Parietal lobe (tissue), 1 donor: ENCODE results near the gene RSAD1. TPM values are rescaled to one million over a fixed set of nuclear protein-coding genes. Genes with fewer than 3 reads are reported as not detected.

Experiments used
- total RNA-seq: library from RNA; depleted of rRNA; stranded (reverse); fragments of >200 nt; gene quantifications from one replicate; pipeline ENCODE4 v1.2.3, GENCODE V29; 2014

RSAD1 gene
- 34.7 TPM for total RNA-seq

DNA sequence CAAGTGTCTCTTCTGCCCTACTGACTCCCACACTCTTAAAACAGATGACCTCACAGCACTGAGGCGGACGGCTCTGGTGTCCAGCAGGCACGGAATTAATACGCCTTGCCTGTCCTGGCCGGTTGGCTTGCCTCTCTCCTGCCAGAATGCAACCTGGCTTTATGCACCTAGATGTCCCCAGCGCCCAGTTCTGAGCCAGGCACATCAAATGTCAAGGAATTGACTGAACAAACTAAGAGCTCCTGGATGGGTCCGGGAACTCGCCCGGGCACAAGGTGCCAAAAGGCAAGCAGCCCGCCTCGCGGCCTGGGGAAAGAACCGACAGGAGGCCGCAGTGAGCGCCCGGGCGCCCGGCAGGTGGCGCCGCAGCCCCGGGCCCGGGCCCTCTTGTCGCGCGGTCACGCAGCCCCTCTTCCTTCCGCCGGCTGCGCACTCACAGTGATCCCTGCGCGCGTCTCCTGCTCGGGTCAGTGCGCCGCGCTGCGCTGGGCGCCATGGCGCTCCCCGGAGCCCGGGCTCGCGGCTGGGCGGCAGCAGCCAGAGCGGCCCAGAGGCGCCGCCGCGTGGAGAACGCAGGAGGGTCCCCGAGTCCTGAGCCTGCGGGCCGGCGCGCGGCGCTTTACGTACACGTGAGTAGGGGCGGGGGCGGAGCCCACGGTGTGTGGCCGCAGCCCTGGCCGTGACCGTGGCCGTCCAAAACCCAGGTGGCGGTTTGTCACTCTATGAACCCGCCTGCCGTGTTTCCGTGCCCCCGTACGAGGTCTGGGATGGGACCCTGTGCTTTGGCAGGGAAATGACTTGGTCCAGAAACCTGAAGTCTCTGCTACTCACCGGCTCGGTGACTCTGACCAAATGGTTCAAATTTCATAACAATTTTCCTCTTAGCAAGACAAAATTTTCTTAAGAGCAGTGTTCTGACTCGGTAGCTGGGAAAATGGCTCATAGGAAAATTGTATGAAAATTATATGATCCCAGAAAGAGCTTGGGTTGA is at the start of gene RSAD1:
TSS of gene RSAD1 (plus strand) at position 470 of the 991 bp plus-strand sequence. CDS start at position 495, 25 bp downstream.

DNA sequence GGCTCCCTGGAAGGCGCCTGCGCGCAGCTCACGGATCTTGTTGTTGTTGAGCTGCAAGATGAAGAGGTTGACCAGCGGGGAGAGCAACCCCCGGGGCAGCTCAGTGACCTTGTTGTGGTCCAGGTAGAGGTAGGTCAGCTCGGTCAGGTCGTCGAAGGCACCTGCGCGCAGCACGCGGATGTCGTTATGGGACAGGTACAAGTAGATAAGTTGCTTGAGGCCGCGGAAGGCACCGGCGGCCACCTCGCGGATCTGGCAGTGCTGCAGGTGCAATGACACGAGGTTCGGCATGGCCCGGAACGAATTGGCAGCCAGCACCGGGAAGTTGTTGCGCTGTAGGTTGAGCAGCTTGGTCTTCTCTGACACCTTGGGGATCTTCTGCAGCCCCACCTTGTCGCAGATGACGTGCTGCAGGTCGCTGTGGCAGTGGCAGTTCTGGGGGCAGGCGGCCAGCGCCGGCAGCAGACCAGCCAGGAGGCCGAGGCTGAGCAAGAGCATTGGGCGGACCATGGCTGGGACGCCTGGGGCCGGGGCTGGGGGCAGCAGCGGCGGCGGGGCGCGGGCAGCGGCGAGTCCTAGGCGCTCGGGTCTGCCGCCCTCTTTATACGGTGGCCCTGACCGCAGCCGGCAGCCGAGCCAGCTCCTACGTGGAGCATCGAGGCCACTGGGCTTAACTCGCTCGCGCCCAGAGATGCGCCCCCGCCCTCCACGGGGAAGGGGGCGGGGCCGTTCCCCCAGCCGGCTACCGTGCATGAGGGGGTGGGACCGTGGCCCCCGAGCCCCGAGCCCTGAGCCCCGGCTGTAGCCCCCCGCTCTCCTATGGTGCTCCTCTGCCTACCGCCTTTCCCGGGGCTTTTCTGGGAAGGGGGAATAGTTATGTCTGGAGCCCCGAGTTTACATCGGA is 10.1 kb upstream of the RSAD1 start, which contains the start of gene CHAD:
TSS of gene CHAD (minus strand) at position 577 of the 904 bp plus-strand sequence. CDS start at position 510, 67 bp downstream.

GRCh38 chr17:50507871-50508572 is 29.4 kb downstream of the RSAD1 start, which contains the start of gene MYCBPAP:
TSS of gene MYCBPAP (plus strand) at chr17:50508439. CDS start at chr17:50508675, 236 bp downstream.

DNA sequence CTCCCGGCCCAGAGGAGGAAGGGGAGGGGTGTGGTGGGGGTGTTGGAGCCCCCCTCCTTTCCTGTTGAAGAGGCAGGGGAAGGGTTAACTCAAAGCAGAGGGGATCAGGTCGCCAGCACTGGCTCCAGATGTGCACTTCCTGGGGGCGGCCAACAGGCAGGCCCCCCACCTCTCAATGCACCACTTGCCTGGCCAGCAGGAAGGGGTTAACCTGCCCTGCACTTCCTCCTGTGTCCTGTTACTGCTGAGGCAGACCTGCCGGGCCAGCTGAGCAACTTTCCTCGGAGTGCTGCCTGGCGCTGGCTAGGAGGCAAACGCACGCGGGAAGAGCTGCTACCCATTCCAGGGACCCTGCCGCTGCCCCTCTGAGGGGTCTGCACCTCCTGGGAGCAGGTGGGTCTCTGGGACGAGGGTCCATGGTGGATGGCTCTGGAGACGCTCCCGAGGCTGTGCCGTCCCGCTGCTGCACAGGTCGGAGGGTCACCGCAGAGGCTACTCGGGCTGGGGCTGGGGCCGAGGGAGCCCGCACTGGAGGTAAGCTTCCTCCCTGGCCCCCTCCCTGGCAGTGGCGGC is 53.9 kb downstream of the RSAD1 start, which contains the start of gene EPN3:
TSS of gene EPN3 (plus strand) at position 284 of the 573 bp plus-strand sequence. CDS start 3,822 bp downstream, outside the sequence.

Other genes starting within 250 kb of the RSAD1 start
- not detected for gene TMEM92, start 204.4 kb upstream of the RSAD1 start, total RNA-seq
- 8.8 TPM for gene XYLT2, start 132.7 kb upstream of the RSAD1 start, total RNA-seq
- gene MRPL27, start 105.7 kb upstream of the RSAD1 start, total RNA-seq: 41.6 TPM
- 3.4 TPM for gene EME1, start 105.6 kb upstream of the RSAD1 start, total RNA-seq
- gene LRRC59, start 81.3 kb upstream of the RSAD1 start, total RNA-seq: 42.3 TPM
- gene ACSF2, start 52.6 kb upstream of the RSAD1 start, total RNA-seq: 5.6 TPM
- gene CHAD, start 10.0 kb upstream of the RSAD1 start, total RNA-seq: not detected
- gene MYCBPAP, start 29.6 kb downstream of the RSAD1 start, total RNA-seq: 2.2 TPM
- 0.63 TPM for gene EPN3, start 53.9 kb downstream of the RSAD1 start, total RNA-seq
- gene SPATA20, start 68.3 kb downstream of the RSAD1 start, total RNA-seq: 22.8 TPM
- 35.7 TPM for gene CACNA1G, start 81.9 kb downstream of the RSAD1 start, total RNA-seq
- 1.3 TPM for gene ABCC3, start 156.0 kb downstream of the RSAD1 start, total RNA-seq
- gene ANKRD40, start 229.1 kb downstream of the RSAD1 start, total RNA-seq: 30.4 TPM
- gene LUC7L3, start 240.7 kb downstream of the RSAD1 start, total RNA-seq: 248 TPM